ENCODE measurements around the gene TLR4. TPM values are rescaled to one million over a fixed set of nuclear protein-coding genes. Genes with fewer than 3 reads are reported as not detected.

TLR4 gene
- 165 and 172 TPM in 2 replicates for total RNA-seq

GRCh38 chr9:117704024-117704575, at the start of gene TLR4:
TLR4 (plus strand) TSS chr9:117704403; CDS start chr9:117704473, 70 bp downstream.
- DNase-seq (ENCODE audit: low read depth in 2 of 2), result peak; percentile 99

GRCh38 chr9:117656002-117656401, 48.2 kb upstream of the TLR4 start:
- DNase-seq (ENCODE audit: low read depth in 2 of 2), result no peak

- DNase-seq (ENCODE audit: low read depth in 2 of 2), result no peak
Measured at GRCh38 chr9:117662651-117663050, 41.6 kb upstream of the TLR4 start.

GRCh38 chr9:117664419-117664818, 39.8 kb upstream of the TLR4 start:
- no peak for DNase-seq (ENCODE audit: low read depth in 2 of 2)

- no peak for DNase-seq (ENCODE audit: low read depth in 2 of 2)
Measured at GRCh38 chr9:117665601-117666385, 38.4 kb upstream of the TLR4 start.

GRCh38 chr9:117671468-117671867, 32.7 kb upstream of the TLR4 start:
- peak in 1 of 2 donors; percentile 20 for DNase-seq (ENCODE audit: low read depth in 2 of 2)

- DNase-seq (ENCODE audit: low read depth in 2 of 2), result peak in 1 of 2 donors; percentile 23
Measured at GRCh38 chr9:117672369-117672768, 31.8 kb upstream of the TLR4 start.

- DNase-seq (ENCODE audit: low read depth in 2 of 2), result peak; percentile 81 to 86
Measured at GRCh38 chr9:117677572-117677971, 26.6 kb upstream of the TLR4 start.

- DNase-seq (ENCODE audit: low read depth in 2 of 2), result peak; percentile 21 to 89
Measured at GRCh38 chr9:117678871-117679270, 25.3 kb upstream of the TLR4 start.

GRCh38 chr9:117679416-117679815, 24.8 kb upstream of the TLR4 start:
- DNase-seq (ENCODE audit: low read depth in 2 of 2), result peak; percentile 67 to 69

GRCh38 chr9:117681888-117682287, 22.3 kb upstream of the TLR4 start:
- DNase-seq (ENCODE audit: low read depth in 2 of 2), result no peak

- peak in 1 of 2 donors; percentile 39 for DNase-seq (ENCODE audit: low read depth in 2 of 2)
Measured at GRCh38 chr9:117682955-117683710, 21.1 kb upstream of the TLR4 start.

GRCh38 chr9:117687532-117687931, 16.7 kb upstream of the TLR4 start:
- no peak for DNase-seq (ENCODE audit: low read depth in 2 of 2)

- DNase-seq (ENCODE audit: low read depth in 2 of 2), result peak; percentile 70 to 72
Measured at GRCh38 chr9:117691367-117691766, 12.8 kb upstream of the TLR4 start.

GRCh38 chr9:117696154-117696553, 8.0 kb upstream of the TLR4 start:
- no peak for DNase-seq (ENCODE audit: low read depth in 2 of 2)

GRCh38 chr9:117697046-117697445, 7.2 kb upstream of the TLR4 start:
- DNase-seq (ENCODE audit: low read depth in 2 of 2), result no peak

- no peak for DNase-seq (ENCODE audit: low read depth in 2 of 2)
Measured at GRCh38 chr9:117703537-117703936, 666 bp upstream of the TLR4 start.

GRCh38 chr9:117704597-117704996, 394 bp downstream of the TLR4 start:
- DNase-seq (ENCODE audit: low read depth in 2 of 2), result no peak

- peak in 1 of 2 donors; percentile 44 for DNase-seq (ENCODE audit: low read depth in 2 of 2)
Measured at GRCh38 chr9:117705386-117705785, 1.2 kb downstream of the TLR4 start.

GRCh38 chr9:117706421-117707116, 2.4 kb downstream of the TLR4 start:
- peak in 1 of 2 donors; percentile 44 for DNase-seq (ENCODE audit: low read depth in 2 of 2)

GRCh38 chr9:117707561-117707960, 3.4 kb downstream of the TLR4 start:
- DNase-seq (ENCODE audit: low read depth in 2 of 2), result no peak

GRCh38 chr9:117709936-117710335, 5.7 kb downstream of the TLR4 start:
- no peak for DNase-seq (ENCODE audit: low read depth in 2 of 2)
